Fibroblast of skin of abdomen (primary cell): Measurements from ENCODE around the gene CCNG2.

Experiments
- DNase-seq: peaks from one replicate; pipeline ENCODE4 v3.0.0-alpha.2; 2013

CCNG2 gene

GRCh38 chr4:77178560-77178959, 21.6 kb downstream of the CCNG2 start:
- DNase-seq = no peak

- DNase-seq = no peak
These were observed 22.5 kb downstream of the CCNG2 start for GRCh38 chr4:77179519-77179918.

DNA sequence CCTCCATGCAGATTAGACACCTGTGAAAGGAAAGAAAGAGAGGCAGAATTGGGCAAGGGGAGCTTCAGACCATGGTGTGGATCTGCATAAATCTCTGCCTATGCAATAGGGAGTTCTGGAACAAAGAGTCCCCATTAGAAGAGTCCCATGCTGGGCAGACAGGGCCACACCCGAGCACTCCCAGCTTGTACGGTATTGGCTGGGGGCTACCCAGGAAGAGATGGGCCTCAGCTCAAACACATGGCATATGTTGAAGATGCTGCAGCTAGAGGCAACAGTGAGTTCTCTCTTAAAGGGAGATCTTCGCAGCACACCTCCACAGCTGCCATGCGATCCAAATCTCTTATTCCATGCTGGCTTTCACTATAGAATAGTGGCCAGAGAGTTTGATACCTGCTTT, 24.7 kb downstream of the CCNG2 start:
- DNase-seq = no peak

GRCh38 chr4:77183777-77184420, 26.9 kb downstream of the CCNG2 start:
- no peak for DNase-seq

DNA sequence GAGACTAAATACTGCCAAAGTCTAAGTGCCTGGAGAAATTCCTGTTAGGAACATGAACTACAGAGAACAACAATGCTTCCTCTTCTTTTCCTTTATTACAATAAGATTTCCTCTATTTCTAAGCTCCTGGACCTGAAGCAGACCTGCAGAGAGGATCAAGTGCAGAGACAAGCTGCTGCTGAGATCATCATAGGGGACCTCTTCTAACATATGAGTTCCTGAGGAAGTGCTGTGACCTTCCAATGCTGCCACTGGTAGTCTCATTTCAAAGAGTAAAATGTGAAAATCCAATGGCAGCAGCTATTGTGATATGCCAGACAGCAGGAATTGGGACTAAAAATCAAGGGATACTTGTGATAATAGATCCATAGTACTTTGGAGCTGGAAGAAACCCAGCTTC, 28.0 kb downstream of the CCNG2 start:
- DNase-seq = no peak

GRCh38 chr4:77185686-77186085, 28.7 kb downstream of the CCNG2 start:
- no peak for DNase-seq

DNA sequence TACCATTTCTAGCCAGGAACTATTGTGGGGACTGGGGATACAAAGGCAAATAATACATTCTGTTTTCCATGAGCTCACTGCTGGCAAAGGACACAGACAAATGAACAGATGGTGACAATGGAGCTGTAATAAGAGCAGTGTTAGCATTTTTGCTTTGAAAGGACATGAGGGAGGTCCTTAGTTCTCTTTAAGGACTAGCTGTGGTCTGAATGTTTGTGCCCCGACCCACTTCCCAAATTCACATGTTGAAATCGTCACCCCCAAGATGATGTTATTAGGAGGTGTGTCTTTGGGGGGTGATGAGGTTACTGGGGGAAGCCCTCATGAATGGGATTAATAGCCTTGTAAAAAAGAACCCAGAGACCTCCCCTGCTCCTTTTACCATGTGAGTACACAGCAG, 30.3 kb downstream of the CCNG2 start:
- DNase-seq = no peak

DNA sequence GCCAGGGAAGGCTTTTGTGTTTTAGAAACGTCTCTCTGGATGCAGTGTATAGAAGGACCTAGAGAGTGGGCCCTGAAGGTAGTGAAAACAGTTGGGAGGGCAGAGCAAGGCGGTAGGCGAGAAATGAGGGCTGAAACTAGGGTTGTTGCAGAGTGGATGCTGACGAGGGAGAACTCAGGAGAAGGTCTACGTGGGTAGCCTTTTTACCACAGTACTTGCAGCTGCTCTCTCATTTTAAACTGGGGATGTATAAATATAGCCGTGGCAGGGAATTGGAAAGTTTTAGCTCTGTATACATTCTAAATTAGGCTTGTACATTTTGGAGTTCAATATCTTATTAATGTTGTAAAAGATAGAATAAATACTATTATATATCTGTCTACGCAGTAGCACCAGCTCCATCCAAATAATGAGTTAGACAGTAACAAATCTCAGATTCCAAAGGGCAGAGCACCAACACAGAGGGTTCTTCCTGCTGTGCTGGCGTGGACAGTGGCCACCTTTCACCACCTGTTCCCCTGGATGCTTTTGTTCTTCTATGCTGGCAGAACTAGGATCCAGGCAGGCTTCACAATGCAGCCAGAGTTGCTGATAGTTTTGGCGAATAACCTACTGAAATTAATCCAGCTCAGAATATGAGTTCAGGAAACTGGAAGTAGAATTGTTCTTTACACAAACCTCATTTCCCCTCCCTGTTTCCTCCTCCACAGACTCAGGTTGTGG, 31.7 kb downstream of the CCNG2 start:
- DNase-seq = no peak

- DNase-seq = no peak
These were observed 32.4 kb downstream of the CCNG2 start for GRCh38 chr4:77189412-77189811.

DNA sequence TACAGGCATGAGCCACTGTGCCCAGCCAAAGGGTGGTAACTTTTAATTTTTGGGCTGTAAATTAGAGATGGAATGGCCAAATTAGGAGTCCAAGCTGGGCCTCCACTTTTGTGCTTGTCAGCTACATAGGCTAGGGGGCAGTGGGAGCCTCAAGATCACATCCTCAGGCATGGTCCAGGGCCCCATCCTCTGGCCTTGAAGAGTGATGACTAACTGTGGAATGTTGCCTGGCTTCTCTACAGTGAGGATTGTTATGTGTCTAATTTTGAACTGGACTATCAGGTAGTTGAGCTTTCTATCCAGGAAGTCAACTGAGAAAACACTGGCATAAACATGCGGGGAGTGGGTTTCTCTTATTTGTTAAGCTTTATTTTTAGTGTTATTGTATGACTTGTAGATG, 33.0 kb downstream of the CCNG2 start:
- DNase-seq = peak; percentile 47

DNA sequence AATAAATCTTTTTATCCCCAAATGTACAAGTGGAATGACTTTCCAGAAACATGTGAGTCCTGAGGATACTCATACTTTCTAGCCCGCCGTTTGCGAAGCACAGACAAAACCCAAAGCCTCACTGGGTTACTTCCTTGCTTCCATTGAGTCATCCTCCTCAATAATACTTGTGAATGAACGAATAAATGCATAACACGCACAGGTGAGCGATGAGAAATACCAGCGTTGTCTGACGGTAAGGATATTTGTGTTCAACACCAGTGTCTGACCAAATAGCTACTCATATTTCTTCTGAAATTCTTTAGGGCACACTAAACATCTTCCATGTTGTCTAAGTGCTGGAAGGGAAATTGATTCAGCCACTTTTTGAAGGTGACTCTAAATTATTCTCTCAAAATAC, 36.0 kb downstream of the CCNG2 start:
- DNase-seq = no peak

GRCh38 chr4:77193511-77194102, 36.6 kb downstream of the CCNG2 start:
- DNase-seq = no peak

DNA sequence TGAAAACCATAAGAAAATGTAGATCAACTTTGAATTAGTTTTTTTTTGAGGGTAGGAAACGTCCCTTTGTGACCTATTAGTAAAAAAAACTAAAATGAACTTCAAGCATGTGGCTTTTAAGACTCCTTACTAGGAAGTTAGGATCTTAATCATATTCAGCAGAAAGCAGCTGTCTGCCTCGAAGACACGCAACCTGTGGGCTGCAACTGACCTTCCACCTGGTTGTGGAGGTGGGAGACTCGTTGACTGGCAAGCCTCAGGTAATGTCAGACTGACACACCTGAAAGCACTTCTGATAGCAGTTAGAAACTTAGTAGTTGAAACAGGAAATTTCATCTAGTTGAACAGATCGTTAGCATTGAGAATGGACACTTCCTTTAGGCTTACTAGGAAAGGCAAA, 37.4 kb downstream of the CCNG2 start:
- no peak for DNase-seq

- DNase-seq = no peak
These were observed 38.0 kb downstream of the CCNG2 start for GRCh38 chr4:77194989-77195388.

GRCh38 chr4:77196866-77197265, 39.9 kb downstream of the CCNG2 start:
- no peak for DNase-seq

- no peak for DNase-seq
These were observed 40.4 kb downstream of the CCNG2 start for GRCh38 chr4:77197361-77197760.

- no peak for DNase-seq
These were observed 40.8 kb downstream of the CCNG2 start for GRCh38 chr4:77197831-77198230.

DNA sequence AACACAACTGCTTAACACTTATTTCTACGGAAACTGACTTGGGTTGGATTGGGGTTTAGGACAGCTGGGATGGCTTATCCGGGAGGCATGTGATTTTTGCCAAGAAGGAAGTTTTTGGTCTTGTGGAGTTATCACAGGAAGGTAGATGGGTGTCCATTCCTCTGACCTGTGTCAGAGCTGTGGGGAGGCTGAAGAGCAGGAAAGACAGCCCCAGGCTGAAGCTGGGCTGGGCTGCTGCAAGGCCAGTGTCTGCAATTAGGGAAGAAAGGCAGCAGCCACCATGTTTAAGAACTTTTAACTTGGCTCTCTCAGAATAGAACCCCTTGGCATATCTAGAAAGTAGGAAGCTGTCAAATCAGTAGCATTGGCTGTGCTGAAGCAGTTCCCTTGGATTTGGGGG, 42.3 kb downstream of the CCNG2 start:
- DNase-seq = no peak

DNA sequence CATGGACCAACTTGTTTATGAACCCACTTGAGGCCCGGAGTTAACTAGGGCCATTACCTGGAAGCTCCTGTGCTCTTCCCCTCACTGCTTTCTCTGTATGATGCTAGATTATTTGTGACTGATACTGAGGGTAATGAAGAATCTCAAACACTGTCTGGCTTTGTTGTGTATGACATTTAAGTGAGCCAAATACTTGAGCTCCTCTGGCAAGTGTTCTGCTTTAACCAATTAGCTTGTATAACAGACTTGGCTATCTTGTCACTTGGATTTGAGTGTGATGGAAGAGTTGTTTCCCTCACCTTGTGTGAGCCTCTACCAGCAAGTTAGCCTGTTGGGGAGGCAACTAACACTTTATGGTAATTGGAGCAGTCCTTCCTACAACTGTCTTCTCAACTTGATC, 42.7 kb downstream of the CCNG2 start:
- no peak for DNase-seq

DNA sequence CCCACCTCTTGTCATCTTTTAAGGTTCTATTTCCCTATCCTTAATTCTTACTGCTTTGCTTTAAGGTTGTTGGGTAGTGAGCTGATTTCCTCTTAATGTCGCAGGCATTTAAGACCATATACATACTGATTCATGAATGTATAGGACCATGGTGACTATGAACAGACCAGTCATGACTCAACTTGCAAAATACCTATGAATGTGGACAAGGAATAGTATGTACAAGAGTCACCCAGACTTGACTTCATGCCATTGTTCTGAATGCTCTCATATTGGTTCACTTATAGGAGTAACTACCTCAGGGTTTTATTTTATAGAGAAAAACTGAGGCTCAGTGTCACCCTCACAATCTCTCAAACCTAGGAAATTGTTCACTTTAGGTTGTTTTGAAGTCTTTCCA, 44.3 kb downstream of the CCNG2 start:
- DNase-seq = peak; percentile 75

GRCh38 chr4:77201857-77202256, 44.9 kb downstream of the CCNG2 start:
- DNase-seq = no peak

GRCh38 chr4:77202491-77202890, 45.5 kb downstream of the CCNG2 start:
- no peak for DNase-seq

- peak; percentile 83 for DNase-seq
These were observed 46.6 kb downstream of the CCNG2 start for GRCh38 chr4:77203380-77204197.
